ENCODE results near the gene ENKUR.
"Not testable (repeated sequence)": the region's sequence is repeated elsewhere in the genome, so short reads cannot be mapped to it uniquely, and the experiment has no call there.

Gene ENKUR

DNA sequence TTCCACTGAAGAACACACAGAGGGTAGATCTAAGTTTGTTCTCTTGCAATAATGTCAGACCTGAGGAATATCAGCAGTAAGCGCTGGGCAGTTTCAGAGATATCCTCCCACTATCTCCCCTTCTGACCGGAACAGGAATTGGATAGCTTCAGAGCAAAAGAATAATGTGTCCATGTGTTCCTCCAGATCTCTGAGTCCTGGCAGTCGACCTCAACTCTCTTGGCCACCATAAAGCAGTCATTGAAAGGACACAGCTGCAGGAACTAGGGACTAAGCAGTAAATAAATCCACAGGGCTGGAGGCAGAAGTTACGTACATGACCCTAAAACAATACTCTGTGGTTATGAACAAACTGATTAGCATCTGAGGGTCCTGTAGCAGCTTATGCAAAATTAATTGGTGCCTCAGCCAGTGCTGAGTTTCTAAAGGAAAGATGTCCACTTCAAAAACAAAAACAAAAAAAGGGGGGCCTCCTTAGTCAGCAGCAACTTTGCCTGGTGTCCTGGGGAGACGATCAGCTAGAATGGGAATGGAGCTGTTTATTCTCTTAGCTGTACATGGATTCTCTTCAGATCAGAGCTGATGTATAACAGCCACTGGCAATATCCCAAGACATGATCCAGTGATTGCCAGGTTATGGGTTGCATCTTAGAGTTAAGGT, 57.1 kb downstream of the ENKUR start:
- TF ChIP-seq, protein P1, sequence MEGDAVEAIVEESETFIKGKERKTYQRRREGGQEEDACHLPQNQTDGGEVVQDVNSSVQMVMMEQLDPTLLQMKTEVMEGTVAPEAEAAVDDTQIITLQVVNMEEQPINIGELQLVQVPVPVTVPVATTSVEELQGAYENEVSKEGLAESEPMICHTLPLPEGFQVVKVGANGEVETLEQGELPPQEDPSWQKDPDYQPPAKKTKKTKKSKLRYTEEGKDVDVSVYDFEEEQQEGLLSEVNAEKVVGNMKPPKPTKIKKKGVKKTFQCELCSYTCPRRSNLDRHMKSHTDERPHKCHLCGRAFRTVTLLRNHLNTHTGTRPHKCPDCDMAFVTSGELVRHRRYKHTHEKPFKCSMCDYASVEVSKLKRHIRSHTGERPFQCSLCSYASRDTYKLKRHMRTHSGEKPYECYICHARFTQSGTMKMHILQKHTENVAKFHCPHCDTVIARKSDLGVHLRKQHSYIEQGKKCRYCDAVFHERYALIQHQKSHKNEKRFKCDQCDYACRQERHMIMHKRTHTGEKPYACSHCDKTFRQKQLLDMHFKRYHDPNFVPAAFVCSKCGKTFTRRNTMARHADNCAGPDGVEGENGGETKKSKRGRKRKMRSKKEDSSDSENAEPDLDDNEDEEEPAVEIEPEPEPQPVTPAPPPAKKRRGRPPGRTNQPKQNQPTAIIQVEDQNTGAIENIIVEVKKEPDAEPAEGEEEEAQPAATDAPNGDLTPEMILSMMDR (conservative IDR thresholded peaks at IDR 0.05; ENCODE audit: low read depth, low read length) = no peak
- Histone ChIP-seq H2AFZ (ENCODE audit: low read depth) (no peak overlapping the region), H3K9ac (no peak overlapping the region), H3K27me3 (ENCODE audit: insufficient read depth, low read depth) (no peaks in the 10 kb centered on the region), H3K4me1 (ENCODE audit: low read depth, poor library complexity, severe bottlenecking) (peaks cover 3% of the 10 kb centered on the region), H3K4me3 (IDR thresholded peaks at IDR 0.05; ENCODE audit: insufficient read depth, low read depth, low read length) (no peak overlapping the region), H3K79me2 (ENCODE audit: insufficient read depth, low read depth) (no peaks in the 10 kb centered on the region), H4K20me1 (ENCODE audit: insufficient read depth) (no peaks in the 10 kb centered on the region), H3K4me2 (no peak overlapping the region), H3K27ac (no peak overlapping the region), H3K36me3 (ENCODE audit: insufficient read depth) (no peaks in the 10 kb centered on the region)

GRCh38 chr10:24958091-24958720, 57.8 kb downstream of the ENKUR start:
- Histone ChIP-seq H3K4me3 (IDR thresholded peaks at IDR 0.05; ENCODE audit: insufficient read depth, low read depth, low read length) (no peak overlapping the region), H3K27ac (no peak overlapping the region), H3K9ac (no peak overlapping the region), H2AFZ (ENCODE audit: low read depth) (no peak overlapping the region), H3K36me3 (ENCODE audit: insufficient read depth) (no peaks in the 10 kb centered on the region), H3K4me2 (no peak overlapping the region), H3K4me1 (ENCODE audit: low read depth, poor library complexity, severe bottlenecking) (peaks cover 10% of the 10 kb centered on the region), H3K27me3 (ENCODE audit: insufficient read depth, low read depth) (no peaks in the 10 kb centered on the region), H3K79me2 (ENCODE audit: insufficient read depth, low read depth) (no peaks in the 10 kb centered on the region), H4K20me1 (ENCODE audit: insufficient read depth) (no peaks in the 10 kb centered on the region)
- TF ChIP-seq, protein P1 (conservative IDR thresholded peaks at IDR 0.05; ENCODE audit: low read depth, low read length) = no peak

DNA sequence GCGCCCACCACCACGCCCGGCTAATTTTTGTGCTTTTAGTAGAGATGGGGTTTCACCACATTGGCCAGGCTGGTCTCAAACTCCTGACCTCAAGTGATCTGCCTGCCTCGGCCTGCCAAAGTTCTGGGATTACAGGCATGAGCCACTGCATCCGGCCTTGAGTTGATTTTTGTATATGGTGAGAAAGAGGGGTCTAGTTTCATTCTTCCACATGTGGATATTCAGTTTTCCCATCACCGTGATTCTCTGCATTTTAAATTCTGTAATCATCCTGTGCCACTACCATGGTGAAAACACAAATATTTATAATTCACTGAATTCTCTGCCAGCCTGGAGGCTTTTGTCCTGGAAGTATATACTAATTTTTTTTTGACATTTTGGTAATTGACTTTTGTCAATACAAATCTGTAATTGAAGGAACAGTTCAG, 58.3 kb downstream of the ENKUR start:
- not testable (repeated sequence) for H3K4me2 ChIP-seq; H3K4me3 ChIP-seq (IDR thresholded peaks at IDR 0.05; ENCODE audit: insufficient read depth, low read depth, low read length); H3K36me3 ChIP-seq (ENCODE audit: insufficient read depth); H2AFZ ChIP-seq (ENCODE audit: low read depth); H3K79me2 ChIP-seq (ENCODE audit: insufficient read depth, low read depth); H3K27ac ChIP-seq; H4K20me1 ChIP-seq (ENCODE audit: insufficient read depth); H3K27me3 ChIP-seq (ENCODE audit: insufficient read depth, low read depth); H3K9ac ChIP-seq
- peaks cover 12% of the 10 kb centered on the region for H3K4me1 ChIP-seq (ENCODE audit: low read depth, poor library complexity, severe bottlenecking)

- H3K9ac ChIP-seq = peak overlapping the region; percentile 95; the same call in 1 of the 2 replicates
These were observed 62.3 kb downstream of the ENKUR start for GRCh38 chr10:24953675-24954074.

More at GRCh38 chr10:24953675-24954074, 62.3 kb downstream of the ENKUR start:
- H3K79me2 ChIP-seq (ENCODE audit: insufficient read depth, low read depth) = no peaks in the 10 kb centered on the region
- H3K36me3 ChIP-seq (ENCODE audit: insufficient read depth) = no peaks in the 10 kb centered on the region
- no peaks in the 10 kb centered on the region for H4K20me1 ChIP-seq (ENCODE audit: insufficient read depth)
- H2AFZ ChIP-seq (ENCODE audit: low read depth) = peak overlapping the region; percentile 96
- H3K4me3 ChIP-seq (IDR thresholded peaks at IDR 0.05; ENCODE audit: insufficient read depth, low read depth, low read length) = no peak overlapping the region
- no peaks in the 10 kb centered on the region for H3K27me3 ChIP-seq (ENCODE audit: insufficient read depth, low read depth)
- H3K4me1 ChIP-seq (ENCODE audit: low read depth, poor library complexity, severe bottlenecking) = peaks cover 27% of the 10 kb centered on the region
- TF ChIP-seq, protein P1 (conservative IDR thresholded peaks at IDR 0.05; ENCODE audit: low read depth, low read length) = no peak
- peak overlapping the region; percentile 91; the same call in 1 of the 2 replicates for H3K27ac ChIP-seq
- peak overlapping the region; percentile 99 for H3K4me2 ChIP-seq

Data from KMS-11 (cell line).